SK-N-DZ (cell line): ENCODE data around the gene GMPPB.
"Not testable (repeated sequence)": the region's sequence is repeated elsewhere in the genome, so short reads cannot be mapped to it uniquely, and the experiment has no call there.

Experiments used
- DNase-seq: peaks from one replicate; pipeline ENCODE4 v3.0.0-alpha.2; 2015; ENCODE audit warnings: low spot score

GMPPB gene

GRCh38 chr3:49714728-49715550 lies 8.8 kb downstream of the GMPPB start:
- DNase-seq, result no peak

- DNase-seq, result no peak
Observed at GRCh38 chr3:49713336-49714105, 10.2 kb downstream of the GMPPB start.

GRCh38 chr3:49712631-49713317 lies 11.0 kb downstream of the GMPPB start:
- DNase-seq, result no peak

- no peak for DNase-seq
Observed at GRCh38 chr3:49712166-49712565, 11.6 kb downstream of the GMPPB start.

GRCh38 chr3:49711489-49711888 lies 12.3 kb downstream of the GMPPB start:
- DNase-seq, result no peak

GRCh38 chr3:49709852-49710251 lies 13.9 kb downstream of the GMPPB start:
- no peak for DNase-seq

GRCh38 chr3:49707113-49707480 lies 16.7 kb downstream of the GMPPB start:
- no peak for DNase-seq

- DNase-seq, result no peak
Observed at GRCh38 chr3:49706456-49707112, 17.2 kb downstream of the GMPPB start.

GRCh38 chr3:49705390-49705960 lies 18.3 kb downstream of the GMPPB start:
- no peak for DNase-seq

GRCh38 chr3:49704629-49705028 lies 19.1 kb downstream of the GMPPB start:
- DNase-seq, result no peak

- DNase-seq, result no peak
Observed at GRCh38 chr3:49703956-49704355, 19.8 kb downstream of the GMPPB start.

- peak; percentile 61 for DNase-seq
Observed at GRCh38 chr3:49703443-49703927, 20.3 kb downstream of the GMPPB start.

- no peak for DNase-seq
Observed at GRCh38 chr3:49702672-49703071, 21.1 kb downstream of the GMPPB start.

- DNase-seq, result no peak
Observed at GRCh38 chr3:49701388-49702077, 22.2 kb downstream of the GMPPB start.

- no peak for DNase-seq
Observed at GRCh38 chr3:49700453-49701128, 23.2 kb downstream of the GMPPB start.

- DNase-seq, result no peak
Observed at GRCh38 chr3:49700014-49700413, 23.7 kb downstream of the GMPPB start.

GRCh38 chr3:49699281-49699979 lies 24.3 kb downstream of the GMPPB start:
- no peak for DNase-seq

GRCh38 chr3:49695350-49696015 lies 28.3 kb downstream of the GMPPB start:
- not testable (repeated sequence) for DNase-seq
